Activated T-helper 9 cell treated with anti-CD3 and anti-CD28 coated beads, Interleukin-2, amount 50 U/mL, for 16 hours (primary cell): ENCODE results near the gene RBM20.

Source experiments
- DNase-seq: peaks from one replicate; pipeline ENCODE4 v3.0.0-alpha.2; 2020; ENCODE audit warnings: low read depth

The RBM20 gene

GRCh38 chr10:110872984-110873923 lies 229.1 kb downstream of the RBM20 start:
- DNase-seq = no peak

GRCh38 chr10:110873951-110874350 lies 229.8 kb downstream of the RBM20 start:
- no peak for DNase-seq

GRCh38 chr10:110876000-110876399 lies 231.9 kb downstream of the RBM20 start:
- no peak for DNase-seq

- no peak for DNase-seq
Observed at GRCh38 chr10:110876788-110877187, 232.7 kb downstream of the RBM20 start.

GRCh38 chr10:110880012-110880411 lies 235.9 kb downstream of the RBM20 start:
- DNase-seq = no peak

GRCh38 chr10:110881247-110881646 lies 237.1 kb downstream of the RBM20 start:
- no peak for DNase-seq

GRCh38 chr10:110881905-110882304 lies 237.8 kb downstream of the RBM20 start:
- no peak for DNase-seq

GRCh38 chr10:110883924-110884323 lies 239.8 kb downstream of the RBM20 start:
- DNase-seq = no peak

GRCh38 chr10:110885932-110886674 lies 242.0 kb downstream of the RBM20 start:
- DNase-seq = no peak

GRCh38 chr10:110887560-110887959 lies 243.4 kb downstream of the RBM20 start:
- no peak for DNase-seq
